WI38 (cell line): ENCODE data around the gene NFIX.
A peak's percentile ranks its signal among the peaks of the same experiment; 100 is the strongest.

Experiments used
- H3K4me3 ChIP-seq: 2 replicates; pipeline ENCODE4 v1.5.1; 2011; ENCODE audit warnings: low read depth, mild to moderate bottlenecking, control low read depth, low read length
- CTCF ChIP-seq: IDR thresholded peaks from 2 replicates; pipeline ENCODE4 v1.5.1; 2012; ENCODE audit warnings: low read depth, mild to moderate bottlenecking, control low read depth, low read length

The NFIX gene

GRCh38 chr19:13057744-13058143 lies 62.5 kb downstream of the NFIX start:
- no peak overlapping the region for H3K4me3 ChIP-seq
- TF ChIP-seq CTCF, result no peak

GRCh38 chr19:13058951-13059660 lies 63.8 kb downstream of the NFIX start:
- no peak overlapping the region for H3K4me3 ChIP-seq
- TF ChIP-seq CTCF, result no peak

GRCh38 chr19:13060233-13060963 lies 65.1 kb downstream of the NFIX start:
- TF ChIP-seq CTCF, result no peak
- no peak overlapping the region for H3K4me3 ChIP-seq

GRCh38 chr19:13060964-13061927 lies 66.0 kb downstream of the NFIX start:
- peak; percentile 87 for TF ChIP-seq CTCF
- no peak overlapping the region for H3K4me3 ChIP-seq

- no peak for TF ChIP-seq CTCF
These were observed 67.0 kb downstream of the NFIX start for GRCh38 chr19:13062317-13062716.

GRCh38 chr19:13063461-13064091 lies 68.3 kb downstream of the NFIX start:
- TF ChIP-seq CTCF, result no peak

More at GRCh38 chr19:13062317-13062716, 67.0 kb downstream of the NFIX start:
- H3K4me3 ChIP-seq, result no peak overlapping the region

More at GRCh38 chr19:13063461-13064091, 68.3 kb downstream of the NFIX start:
- no peak overlapping the region for H3K4me3 ChIP-seq
